ENCODE results near the gene DOK4.
A peak's percentile ranks its signal among the peaks of the same experiment; 100 is the strongest.

DOK4 gene

GRCh38 chr16:57482845-57483545 lies 3.3 kb downstream of the DOK4 start:
- no peak overlapping the region for H3K4me3 ChIP-seq (replicated peaks in 1 of 2; ENCODE audit: low read depth in 2 of 2, low read length in 2 of 2)
- TF ChIP-seq CTCF (IDR thresholded peaks at IDR 0.05; ENCODE audit: low read depth, low read length), result no peak
- DNase-seq (ENCODE audit: low read depth in 2 of 2), result no peak

GRCh38 chr16:57481421-57481820 lies 4.9 kb downstream of the DOK4 start:
- no peak for TF ChIP-seq CTCF (IDR thresholded peaks at IDR 0.05; ENCODE audit: low read depth, low read length)
- DNase-seq (ENCODE audit: low read depth in 2 of 2), result no peak

GRCh38 chr16:57480754-57481230 lies 5.5 kb downstream of the DOK4 start:
- TF ChIP-seq CTCF (IDR thresholded peaks at IDR 0.05; ENCODE audit: low read depth, low read length), result no peak
- DNase-seq (ENCODE audit: low read depth in 2 of 2), result no peak
- no peak overlapping the region for H3K4me3 ChIP-seq (replicated peaks in 1 of 2; ENCODE audit: low read depth in 2 of 2, low read length in 2 of 2)

More at GRCh38 chr16:57481421-57481820, 4.9 kb downstream of the DOK4 start:
- H3K4me3 ChIP-seq (replicated peaks in 1 of 2; ENCODE audit: low read depth in 2 of 2, low read length in 2 of 2), result no peak overlapping the region

GRCh38 chr16:57479976-57480753 lies 6.1 kb downstream of the DOK4 start:
- H3K4me3 ChIP-seq (replicated peaks in 1 of 2; ENCODE audit: low read depth in 2 of 2, low read length in 2 of 2), result peak overlapping the region; percentile 54 to 65
- DNase-seq (ENCODE audit: low read depth in 2 of 2), result peak; percentile 75 to 81
- no peak for TF ChIP-seq CTCF (IDR thresholded peaks at IDR 0.05; ENCODE audit: low read depth, low read length)

GRCh38 chr16:57479205-57479975 lies 6.9 kb downstream of the DOK4 start:
- H3K4me3 ChIP-seq (replicated peaks in 1 of 2; ENCODE audit: low read depth in 2 of 2, low read length in 2 of 2), result peak overlapping the region; percentile 54 to 65
- TF ChIP-seq CTCF (IDR thresholded peaks at IDR 0.05; ENCODE audit: low read depth, low read length), result no peak
- peak; percentile 65 to 81 for DNase-seq (ENCODE audit: low read depth in 2 of 2)

- H3K4me3 ChIP-seq (replicated peaks in 1 of 2; ENCODE audit: low read depth in 2 of 2, low read length in 2 of 2), result peak overlapping the region; percentile 54 to 65
- no peak for DNase-seq (ENCODE audit: low read depth in 2 of 2)
- no peak for TF ChIP-seq CTCF (IDR thresholded peaks at IDR 0.05; ENCODE audit: low read depth, low read length)
Measured at GRCh38 chr16:57478396-57479204, 7.7 kb downstream of the DOK4 start.

Measured in cardiac fibroblast (primary cell).